Esophagus muscularis mucosa (tissue), 3 donors: ENCODE results near the gene SPSB2.

Source experiments
- CTCF ChIP-seq, 3 experiments: fragments of 200-600 bp in 2 of 3; fragments of 450-650 bp in 1 of 3; sonication (generic) in 2 of 3; IDR thresholded peaks; one replicate each; pipeline ENCODE4 v1.5.1; 2017 to 2019; ENCODE audit warnings: antibody characterized with exemption in 3 of 3, mild to moderate bottlenecking in 2 of 3, moderate library complexity in 1 of 3
- POLR2A ChIP-seq: fragments of 450-650 bp; IDR thresholded peaks from one replicate; pipeline ENCODE4 v1.6.1; 2017; ENCODE audit warnings: antibody characterized with exemption, moderate library complexity, mild to moderate bottlenecking, low read depth
- POLR2AphosphoS5 ChIP-seq, 2 donors: sonication (generic); formaldehyde crosslinking; IDR thresholded peaks; one replicate each; pipeline ENCODE4 v1.6.1; 2017; ENCODE audit warnings: antibody characterized with exemption in 2 of 2

- TF ChIP-seq CTCF (IDR thresholded peaks at IDR 0.05), result no peak
- no peak for TF ChIP-seq POLR2AphosphoS5 (IDR thresholded peaks at IDR 0.05)
- TF ChIP-seq POLR2A, result no peak
These were observed 10.6 kb upstream of the SPSB2 start for GRCh38 chr12:6883683-6884082.
